ENCODE data around the gene TEX22.

Gene TEX22

DNA sequence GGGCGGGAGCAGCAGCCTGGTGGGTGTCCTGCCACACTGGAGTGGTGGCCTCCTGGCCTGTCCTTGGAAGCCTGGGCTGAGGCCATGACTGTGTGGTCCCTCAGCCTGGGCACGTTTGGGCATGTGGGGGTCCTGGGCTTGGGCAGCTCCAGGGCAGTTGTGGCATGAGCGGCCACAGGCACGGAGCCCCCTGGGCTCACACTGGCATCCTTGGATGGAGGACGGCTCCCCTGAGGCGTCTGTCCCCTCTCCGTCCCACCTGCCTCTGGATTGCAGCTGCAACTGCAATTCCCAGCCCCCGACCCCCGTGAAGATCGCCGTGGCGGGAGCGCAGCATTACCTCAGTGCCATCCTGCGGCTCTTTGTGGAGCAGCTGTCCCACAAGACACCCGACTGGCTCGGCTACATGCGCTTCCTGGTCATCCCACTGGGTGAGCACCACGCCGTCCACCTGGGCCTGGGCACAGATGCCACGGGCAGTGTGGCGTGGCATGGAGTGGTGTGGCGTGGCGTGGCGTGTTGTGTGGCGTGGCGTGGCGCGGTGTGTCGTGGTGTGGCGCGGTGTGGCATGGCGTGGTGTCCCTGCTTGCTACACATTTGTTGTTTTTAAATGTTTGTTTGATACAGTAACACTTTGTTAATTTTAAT, 15.1 kb upstream of the TEX22 start:
- in situ Hi-C loops (cut with HindIII; ENCODE audit: low sequenced_read_pairs), result no loop called here

- in situ Hi-C loops (cut with HindIII; ENCODE audit: low sequenced_read_pairs), result no loop called here
These were observed 14.2 kb upstream of the TEX22 start for GRCh38 chr14:105384041-105384557.

DNA sequence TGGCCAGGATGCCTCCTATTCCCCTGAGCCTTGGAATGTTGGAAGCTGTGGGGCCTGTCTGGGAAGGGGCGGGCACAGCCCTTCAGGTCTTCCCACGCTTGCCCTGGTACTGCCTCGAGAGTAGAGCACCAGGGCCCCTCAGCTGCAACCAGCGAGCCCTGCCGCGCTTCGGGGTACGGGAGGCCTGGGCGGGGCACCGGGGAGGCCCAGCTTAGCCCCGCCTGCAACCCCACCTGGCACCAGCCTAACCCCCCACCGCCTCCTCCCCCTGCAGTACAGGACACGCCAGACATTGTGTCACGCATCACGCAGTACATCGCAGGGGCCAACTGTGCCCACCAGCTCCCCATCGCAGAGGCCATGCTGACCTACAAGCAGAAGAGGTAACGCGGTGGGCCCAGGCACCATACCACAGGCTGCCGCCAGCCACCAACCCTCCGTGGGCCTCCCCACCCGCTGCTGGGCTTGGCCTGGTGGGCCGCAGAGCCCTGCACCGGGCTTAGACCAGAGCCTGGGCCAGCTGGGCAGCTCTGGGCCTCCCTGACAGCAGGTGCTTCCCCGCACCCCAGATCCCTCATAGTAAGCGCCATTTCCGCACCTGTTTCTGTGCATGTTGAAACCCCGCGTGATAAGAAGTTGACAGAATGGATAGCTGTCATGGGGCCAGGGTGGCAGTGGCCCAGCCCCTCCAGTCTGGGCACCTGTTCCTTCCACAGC, 13.6 kb upstream of the TEX22 start:
- in situ Hi-C loops (cut with HindIII; ENCODE audit: low sequenced_read_pairs), result no loop called here

GRCh38 chr14:105385322-105385637, 13.1 kb upstream of the TEX22 start:
- in situ Hi-C loops (cut with HindIII; ENCODE audit: low sequenced_read_pairs), result no loop called here

GRCh38 chr14:105385698-105386365, 12.5 kb upstream of the TEX22 start:
- in situ Hi-C loops (cut with HindIII; ENCODE audit: low sequenced_read_pairs), result no loop called here

DNA sequence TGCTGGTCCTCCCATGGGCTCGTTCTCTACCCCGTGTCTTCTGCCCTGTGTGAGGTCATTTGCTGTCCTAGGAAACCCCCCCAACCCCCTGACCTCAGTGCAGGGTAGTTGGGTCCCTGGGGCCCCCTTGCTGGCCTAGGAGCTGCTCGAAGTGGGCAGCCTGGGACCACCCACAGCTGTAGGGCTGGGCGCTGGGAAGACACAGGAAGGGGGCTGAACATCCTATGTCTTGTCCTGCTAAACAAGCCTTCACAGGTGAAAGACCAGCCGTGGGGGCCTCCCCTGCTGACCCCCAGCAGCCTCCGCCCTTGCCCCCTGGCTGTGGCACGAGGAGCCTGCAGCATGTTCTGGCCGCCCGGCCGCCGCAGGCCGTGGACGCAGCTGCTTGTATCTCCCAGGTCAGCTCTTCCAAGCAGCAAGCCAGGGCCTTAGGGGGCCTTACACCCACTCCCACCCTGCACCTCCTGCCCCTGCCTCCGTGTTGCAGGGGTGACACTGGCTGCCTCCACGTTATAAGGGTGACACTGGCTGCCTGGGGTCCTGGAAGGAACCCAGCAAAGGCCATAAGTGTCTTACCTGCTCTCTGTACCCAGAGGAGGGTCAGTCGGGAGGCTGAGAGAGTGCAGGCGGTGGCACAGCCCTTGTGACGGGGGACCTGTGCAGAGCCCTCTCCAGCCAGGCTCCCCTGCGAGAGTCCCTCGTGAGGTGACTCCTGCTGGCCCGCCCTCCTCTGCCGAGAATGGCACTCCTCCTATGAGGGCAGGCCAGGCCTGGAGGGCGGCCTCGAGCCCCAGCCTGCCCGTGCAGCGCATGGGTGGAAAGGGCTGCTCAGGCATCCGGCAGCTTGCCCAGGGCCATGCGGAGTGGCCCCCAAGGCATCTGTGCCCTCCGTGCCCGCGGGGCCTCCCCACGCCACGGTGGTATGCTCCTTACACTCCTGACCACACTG, 11.5 kb upstream of the TEX22 start:
- in situ Hi-C loops (cut with HindIII; ENCODE audit: low sequenced_read_pairs), result no loop called here

DNA sequence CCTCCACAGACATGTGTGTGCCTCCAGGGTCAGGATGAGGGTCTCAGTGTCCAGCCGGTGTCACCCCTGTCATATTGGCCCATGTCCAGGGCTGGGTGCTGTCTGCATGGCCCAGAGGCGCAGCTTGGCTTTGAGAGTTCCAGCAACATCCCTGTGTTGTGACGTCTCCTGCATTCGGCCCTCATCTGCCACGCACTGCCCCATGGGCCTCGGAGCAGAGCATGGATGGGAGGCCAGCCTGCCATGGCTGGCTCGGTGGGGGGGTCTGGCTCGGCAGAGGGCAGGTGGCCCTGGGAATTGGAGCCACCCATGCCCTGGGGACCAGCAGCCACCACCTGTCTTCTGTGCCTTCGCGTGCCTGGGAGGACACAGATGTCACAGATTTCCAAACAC, 10.8 kb upstream of the TEX22 start:
- in situ Hi-C loops (cut with HindIII; ENCODE audit: low sequenced_read_pairs), result no loop called here

DNA sequence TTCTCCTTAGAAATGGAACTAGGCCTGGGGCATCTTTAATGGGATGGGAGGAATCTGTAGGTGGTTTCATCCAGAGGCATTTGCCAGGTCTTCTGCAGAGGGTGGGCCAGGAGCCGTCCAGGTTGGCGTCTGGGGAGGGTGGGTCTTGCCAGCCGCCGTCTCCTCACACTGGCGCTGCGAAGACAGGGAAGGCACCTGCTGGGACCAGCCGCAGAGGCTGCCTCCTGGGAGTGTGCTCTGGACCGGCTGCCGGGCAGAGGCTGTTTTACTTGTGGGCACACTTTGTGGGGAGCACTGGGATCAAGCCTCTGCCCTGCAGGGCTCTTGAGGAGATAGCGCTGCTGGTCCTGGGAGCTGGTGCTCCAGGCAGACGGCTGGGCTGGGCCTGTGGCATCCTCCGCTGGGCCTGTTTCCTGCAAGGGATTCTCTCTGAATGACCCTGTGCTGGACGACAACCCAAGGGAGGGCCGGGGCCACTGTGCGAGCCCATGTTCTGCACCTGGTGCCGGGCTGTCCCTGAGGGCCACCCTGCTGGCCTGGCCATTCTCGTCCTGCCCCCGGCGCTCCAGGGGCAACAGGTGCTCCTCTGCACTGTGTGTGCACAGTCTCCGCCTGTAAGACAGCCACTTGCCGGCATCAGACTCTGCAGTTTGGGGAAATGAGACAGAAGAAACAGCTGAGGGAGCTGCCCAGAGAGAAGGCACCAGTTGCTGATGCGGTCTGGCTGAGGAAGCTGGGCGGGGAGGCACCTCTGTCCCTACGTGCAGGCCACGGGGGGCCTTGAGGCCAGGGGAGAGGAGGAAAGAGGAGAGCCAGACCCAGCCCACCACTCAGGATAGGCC, 10.0 kb upstream of the TEX22 start:
- in situ Hi-C loops (cut with HindIII; ENCODE audit: low sequenced_read_pairs), result no loop called here

- in situ Hi-C loops (cut with HindIII; ENCODE audit: low sequenced_read_pairs), result no loop called here
These were observed 9.4 kb upstream of the TEX22 start for GRCh38 chr14:105388976-105389375.

GRCh38 chr14:105389534-105389933, 8.8 kb upstream of the TEX22 start:
- in situ Hi-C loops (cut with HindIII; ENCODE audit: low sequenced_read_pairs), result no loop called here

DNA sequence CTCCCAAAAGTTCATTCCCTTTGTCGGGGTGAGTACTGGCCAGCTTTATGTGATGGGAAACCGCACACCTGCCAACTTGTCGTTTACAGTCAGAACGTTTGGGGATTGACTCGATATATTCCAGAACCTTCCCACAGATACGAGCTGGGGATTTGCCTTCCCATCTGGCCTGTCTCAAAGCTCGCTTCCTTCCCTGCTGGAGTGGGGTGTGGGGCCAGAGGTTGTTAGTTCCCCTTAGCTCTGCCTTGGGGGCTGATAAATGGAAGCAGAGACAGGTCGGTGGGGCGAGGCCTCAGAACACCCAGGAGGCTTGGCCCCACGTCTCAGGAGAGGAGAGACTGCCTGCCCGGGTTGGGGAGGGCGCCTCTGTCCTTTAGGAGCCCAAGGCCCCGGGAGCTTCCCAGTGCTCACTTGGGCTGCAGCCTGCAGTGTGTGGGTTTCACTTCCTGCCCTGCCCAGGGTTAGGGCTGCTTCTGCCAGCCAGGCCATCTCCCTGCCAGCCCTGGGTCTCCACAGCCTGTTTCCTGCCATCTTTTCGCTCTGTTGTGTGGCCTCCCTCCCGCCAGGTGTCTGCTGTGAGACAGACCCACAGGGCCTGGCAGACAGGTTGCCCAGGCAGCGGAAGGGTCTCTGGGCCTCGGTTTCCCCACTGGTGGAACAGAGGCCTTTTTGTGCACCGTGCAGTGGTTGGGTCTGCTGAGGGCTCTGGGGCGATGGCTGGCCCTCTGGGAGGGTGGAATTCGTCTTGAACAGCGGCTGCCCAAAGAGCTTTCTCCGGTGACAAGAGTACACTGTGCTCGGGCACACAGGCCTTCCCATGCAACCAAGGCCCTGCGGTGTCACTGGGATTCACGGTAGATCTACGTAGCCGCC, 8.1 kb upstream of the TEX22 start:
- in situ Hi-C loops (cut with HindIII; ENCODE audit: low sequenced_read_pairs), result no loop called here

- in situ Hi-C loops (cut with HindIII; ENCODE audit: low sequenced_read_pairs), result no loop called here
These were observed 7.4 kb upstream of the TEX22 start for GRCh38 chr14:105390849-105391500.

DNA sequence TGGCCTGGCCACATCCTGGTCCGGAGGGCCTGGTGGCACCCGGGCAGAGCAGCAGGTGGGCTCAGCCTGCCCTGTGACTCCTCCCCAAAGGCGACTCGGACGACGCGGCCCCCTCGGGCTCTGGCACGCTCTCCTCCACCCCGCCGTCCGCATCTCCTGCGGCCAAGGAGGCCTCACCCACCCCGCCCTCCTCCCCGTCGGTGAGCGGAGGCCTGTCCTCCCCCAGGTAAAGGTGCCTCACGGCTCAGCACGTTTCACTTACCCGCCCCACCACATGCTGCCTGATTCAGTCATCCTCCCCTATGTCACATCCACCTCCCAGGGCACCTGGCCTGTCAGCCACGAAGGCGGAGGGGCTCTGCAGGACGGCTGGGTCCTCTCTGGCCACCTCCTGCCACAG, 6.8 kb upstream of the TEX22 start:
- in situ Hi-C loops (cut with HindIII; ENCODE audit: low sequenced_read_pairs), result no loop called here

GRCh38 chr14:105392131-105393090, 5.9 kb upstream of the TEX22 start:
- in situ Hi-C loops (cut with HindIII; ENCODE audit: low sequenced_read_pairs), result no loop called here

- in situ Hi-C loops (cut with HindIII; ENCODE audit: low sequenced_read_pairs), result no loop called here
These were observed 5.2 kb upstream of the TEX22 start for GRCh38 chr14:105393151-105393550.

DNA sequence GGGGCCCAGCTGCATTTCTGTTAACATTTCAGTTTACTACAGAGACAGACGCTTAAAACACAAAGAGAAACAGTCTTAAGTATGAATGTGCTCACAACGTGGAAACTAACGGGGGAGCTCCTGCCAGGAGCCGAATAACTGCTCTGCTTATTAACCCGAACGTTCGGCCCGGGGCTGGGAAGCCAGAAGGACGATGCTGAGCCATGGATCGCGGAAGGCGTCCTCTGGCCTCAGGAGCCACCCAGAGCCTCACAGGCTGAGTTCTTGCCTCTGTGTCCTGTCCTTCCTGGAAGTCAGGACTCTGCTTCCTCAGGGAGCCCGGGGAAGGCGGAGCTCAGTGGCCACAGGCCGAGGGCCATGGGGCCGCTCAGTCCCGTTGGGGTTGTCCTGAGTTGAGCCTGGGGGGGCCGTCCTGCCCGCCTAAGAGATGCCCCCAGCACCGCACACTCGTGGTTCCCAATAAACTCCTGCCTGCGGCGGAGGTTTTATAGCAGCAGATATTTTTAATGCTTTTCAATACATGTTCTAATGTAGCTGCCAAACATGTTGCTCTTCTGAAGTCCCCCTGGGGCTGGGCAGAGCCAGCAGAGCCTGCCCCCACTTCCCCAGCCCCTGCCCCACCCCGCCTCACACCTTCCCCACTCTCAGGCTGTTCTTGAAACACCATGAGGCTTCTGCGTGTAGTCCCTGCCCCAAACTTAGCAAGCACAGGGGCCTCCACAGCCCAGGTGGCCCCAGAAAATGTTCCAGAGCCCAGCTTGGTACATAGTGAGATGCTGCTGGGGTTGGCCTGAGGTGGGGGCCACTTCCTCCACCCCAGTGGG, 3.4 kb upstream of the TEX22 start:
- in situ Hi-C loops (cut with HindIII; ENCODE audit: low sequenced_read_pairs), result no loop called here

- in situ Hi-C loops (cut with HindIII; ENCODE audit: low sequenced_read_pairs), result no loop called here
These were observed 2.8 kb upstream of the TEX22 start for GRCh38 chr14:105395538-105395854.
